Endodermal cell (in vitro differentiated cells): ENCODE data around the gene INTS1. TPM values are rescaled to one million over a fixed set of nuclear protein-coding genes. Genes with fewer than 3 reads are reported as not detected.

ENCODE experiments used
- DNase-seq: peaks from one replicate; pipeline ENCODE4 v3.0.0-alpha.2; 2017
- H3K27ac ChIP-seq: 2 replicates; pipeline ENCODE4 v1.5.1; 2013; ENCODE audit warnings: mild to moderate bottlenecking, low read depth, low read length, moderate library complexity
- H3K27me3 ChIP-seq: 2 replicates; pipeline ENCODE4 v1.6.1; 2013; ENCODE audit warnings: mild to moderate bottlenecking, low read length, moderate library complexity; ENCODE audit not compliant: insufficient read depth, control insufficient read depth, poor library complexity, severe bottlenecking
- H3K36me3 ChIP-seq: 2 replicates; pipeline ENCODE4 v1.7.0; 2013; ENCODE audit warnings: mild to moderate bottlenecking, low read length, moderate library complexity; ENCODE audit not compliant: control insufficient read depth, insufficient read depth
- H3K4me1 ChIP-seq: one replicate; pipeline ENCODE4 v1.7.0; 2013; ENCODE audit warnings: low read length; ENCODE audit not compliant: control insufficient read depth, insufficient read depth
- H3K4me3 ChIP-seq: 2 replicates; pipeline ENCODE4 v1.5.1; 2013; ENCODE audit warnings: mild to moderate bottlenecking, low read length, moderate library complexity
- H3K9ac ChIP-seq: 2 replicates; pipeline ENCODE4 v1.6.1; 2013; ENCODE audit warnings: mild to moderate bottlenecking, low read length, moderate library complexity; ENCODE audit not compliant: poor library complexity, severe bottlenecking; ENCODE audit errors: extremely low read depth
- H3K9me3 ChIP-seq: 2 replicates; pipeline ENCODE4 v1.6.1; 2013; ENCODE audit warnings: mild to moderate bottlenecking, low read length, moderate library complexity; ENCODE audit not compliant: control insufficient read depth
- H3K27ac Mint-ChIP-seq: 2 replicates; pipeline ENCODE4 v1.8.0; 2020; ENCODE audit warnings: mixed read lengths
- H3K27me3 Mint-ChIP-seq: 2 replicates; pipeline ENCODE4 v1.8.0; 2021; ENCODE audit warnings: mild to moderate bottlenecking, mixed read lengths; ENCODE audit not compliant: insufficient read depth
- H3K36me3 Mint-ChIP-seq: 2 replicates; pipeline ENCODE4 v1.8.0; 2020; ENCODE audit warnings: low read depth, mixed read lengths
- H3K4me1 Mint-ChIP-seq: 2 replicates; pipeline ENCODE4 v1.8.0; 2020; ENCODE audit warnings: mixed read lengths
- H3K4me3 Mint-ChIP-seq: 2 replicates; pipeline ENCODE4 v1.8.0; 2020; ENCODE audit warnings: mild to moderate bottlenecking, moderate library complexity, mixed read lengths
- H3K9me3 Mint-ChIP-seq: 2 replicates; pipeline ENCODE4 v1.8.0; 2020; ENCODE audit warnings: mild to moderate bottlenecking, mixed read lengths
- CTCF ChIP-seq: fragments of 200-600 bp; sonication (generic); conservative IDR thresholded peaks from 2 replicates; pipeline ENCODE4 v1.5.0; 2021; ENCODE audit warnings: antibody characterized with exemption, mild to moderate bottlenecking
- WGBS, 2 experiments: methylation state at CpG; one replicate each; pipeline versions ENCODE4 v1.1.5 to v1.1.7; 2013; ENCODE audit warnings: missing lambda C conversion rate in 2 of 2, mixed read lengths in 1 of 2; ENCODE audit not compliant: insufficient coverage in 1 of 2, insufficient read length in 1 of 2; 5-methylcytosine and 5-hydroxymethylcytosine counted together
- total RNA-seq, 2 donors: library from RNA; stranded (reverse); fragmentation: NEBNext Ultra II Directional in 1 of 2; extraction: Animal tissue kit (Norgen Biotek cat#: 25700) in 1 of 2; gene quantifications; 2 replicates in 1 of 2; 3 replicates in 1 of 2; pipeline ENCODE4 v1.2.1, GENCODE V29; 2021

INTS1 gene
- total RNA-seq, 2 donors from 2014 or later, result 145 to 178 TPM

GRCh38 chr7:1450987-1451386 is 53.2 kb downstream of the INTS1 start:
- no peak for TF ChIP-seq CTCF
- Mint-ChIP-seq H3K27ac (no peak overlapping the region), H3K9me3 (no peaks in the 10 kb centered on the region), H3K36me3 (no peaks in the 10 kb centered on the region), H3K27me3 (no peaks in the 10 kb centered on the region), H3K4me1 (no peaks in the 10 kb centered on the region), H3K4me3 (no peak overlapping the region)
- no peaks in the 10 kb centered on the region for H3K4me1 ChIP-seq
- DNase-seq, result no peak
- H3K36me3 ChIP-seq, result no peaks in the 10 kb centered on the region
- 88 to 89% methylated on average over 5 to 11 of the region's 11 CpGs for WGBS, 2 experiments
- H3K4me3 ChIP-seq, result no peak overlapping the region
- no peak overlapping the region for H3K27ac ChIP-seq
- H3K27me3 ChIP-seq, result no peaks in the 10 kb centered on the region
- no peak overlapping the region for H3K9ac ChIP-seq
- H3K9me3 ChIP-seq, result no peaks in the 10 kb centered on the region

GRCh38 chr7:1450431-1450830 is 53.8 kb downstream of the INTS1 start:
- no peaks in the 10 kb centered on the region for H3K36me3 ChIP-seq
- H3K9ac ChIP-seq, result no peak overlapping the region
- no peaks in the 10 kb centered on the region for H3K27me3 Mint-ChIP-seq
- H3K27ac Mint-ChIP-seq, result peak overlapping the region; percentile 35
- no peaks in the 10 kb centered on the region for H3K27me3 ChIP-seq
- TF ChIP-seq CTCF, result no peak
- H3K36me3 Mint-ChIP-seq, result no peaks in the 10 kb centered on the region
- no peaks in the 10 kb centered on the region for H3K9me3 ChIP-seq
- no peak overlapping the region for H3K4me3 ChIP-seq
- H3K4me1 ChIP-seq, result no peaks in the 10 kb centered on the region
- H3K4me3 Mint-ChIP-seq, result no peak overlapping the region
- 94 to 95% methylated on average over 11 to 18 of the region's 18 CpGs for WGBS, 2 experiments
- no peaks in the 10 kb centered on the region for H3K9me3 Mint-ChIP-seq
- no peak for DNase-seq
- H3K27ac ChIP-seq, result no peak overlapping the region
- no peaks in the 10 kb centered on the region for H3K4me1 Mint-ChIP-seq

DNA sequence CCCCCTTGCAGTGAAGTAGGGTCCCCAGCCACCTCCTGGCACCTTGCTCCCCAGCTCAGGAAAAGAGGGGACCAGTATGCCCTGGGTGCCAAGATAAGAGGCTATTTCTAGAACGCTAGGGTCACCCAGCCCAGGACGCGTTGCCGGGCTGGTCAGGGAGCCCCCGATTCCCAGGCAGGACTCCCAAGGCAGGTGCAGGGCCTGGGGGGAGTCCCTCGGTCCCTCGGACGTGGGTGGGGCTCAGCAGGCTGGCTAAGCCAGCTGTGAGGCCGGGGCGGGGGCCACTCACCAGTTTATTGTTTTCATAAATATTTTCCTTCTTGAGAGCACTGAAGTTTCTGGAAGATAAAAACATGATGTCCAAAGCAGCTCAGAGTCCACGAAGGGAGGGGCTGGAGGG is 54.2 kb downstream of the INTS1 start:
- Mint-ChIP-seq H3K27me3 (no peaks in the 10 kb centered on the region), H3K4me3 (no peak overlapping the region), H3K27ac (no peak overlapping the region), H3K36me3 (no peaks in the 10 kb centered on the region), H3K4me1 (no peaks in the 10 kb centered on the region), H3K9me3 (no peaks in the 10 kb centered on the region)
- Histone ChIP-seq H3K27me3 (no peaks in the 10 kb centered on the region), H3K9ac (no peak overlapping the region), H3K4me1 (no peaks in the 10 kb centered on the region), H3K27ac (no peak overlapping the region), H3K4me3 (no peak overlapping the region), H3K36me3 (no peaks in the 10 kb centered on the region), H3K9me3 (no peaks in the 10 kb centered on the region)
- DNase-seq, result no peak
- no peak for TF ChIP-seq CTCF
- WGBS, 2 experiments, result 88 to 98% methylated on average over 5 to 11 of the region's 11 CpGs
